ENCODE results near the gene ZKSCAN5. TPM values are rescaled to one million over a fixed set of nuclear protein-coding genes. Genes with fewer than 3 reads are reported as not detected.

Gene ZKSCAN5
- 24.6 and 26.2 TPM in 2 replicates for total RNA-seq (2014; rRNA removed; shearing (Covaris generic))
- 13.7 and 18.4 TPM in 2 replicates for polyA plus RNA-seq (2015; cell fraction: cytosol; rRNA removed)
- 8.4 and 14.3 TPM in 2 replicates for polyA plus RNA-seq (2015; cell fraction: nucleus; rRNA removed)

- peak; percentile 96 for DNase-seq (ENCODE audit: low read depth, low spot score)
- in situ Hi-C loops (cut with HindIII; ENCODE audit: low pct_unique_long_range_greater_than_20kb, low sequenced_read_pairs) = no loop called here
Observed at GRCh38 chr7:99504603-99505323, at the start of gene ZKSCAN5. Gene ZKSCAN5, plus strand, starts transcription at chr7:99504662. Its CDS starts 1,383 bp downstream, at chr7:99506045.

GRCh38 chr7:99455874-99456273 is 48.6 kb upstream of the ZKSCAN5 start:
- no peak for DNase-seq (ENCODE audit: low read depth, low spot score)
- in situ Hi-C loops (cut with HindIII; ENCODE audit: low pct_unique_long_range_greater_than_20kb, low sequenced_read_pairs) = no loop called here

GRCh38 chr7:99456288-99456687 is 48.2 kb upstream of the ZKSCAN5 start:
- no peak for DNase-seq (ENCODE audit: low read depth, low spot score)
- in situ Hi-C loops (cut with HindIII; ENCODE audit: low pct_unique_long_range_greater_than_20kb, low sequenced_read_pairs) = no loop called here

- no peak for DNase-seq (ENCODE audit: low read depth, low spot score)
- in situ Hi-C loops (cut with HindIII; ENCODE audit: low pct_unique_long_range_greater_than_20kb, low sequenced_read_pairs) = no loop called here
Observed at GRCh38 chr7:99457050-99457649, 47.3 kb upstream of the ZKSCAN5 start.

GRCh38 chr7:99457650-99458493 is 46.6 kb upstream of the ZKSCAN5 start:
- no peak for DNase-seq (ENCODE audit: low read depth, low spot score)
- in situ Hi-C loops (cut with HindIII; ENCODE audit: low pct_unique_long_range_greater_than_20kb, low sequenced_read_pairs) = no loop called here

GRCh38 chr7:99459087-99459486 is 45.4 kb upstream of the ZKSCAN5 start:
- in situ Hi-C loops (cut with HindIII; ENCODE audit: low pct_unique_long_range_greater_than_20kb, low sequenced_read_pairs) = no loop called here

GRCh38 chr7:99460651-99461050 is 43.8 kb upstream of the ZKSCAN5 start:
- no peak for DNase-seq (ENCODE audit: low read depth, low spot score)
- in situ Hi-C loops (cut with HindIII; ENCODE audit: low pct_unique_long_range_greater_than_20kb, low sequenced_read_pairs) = no loop called here

More at GRCh38 chr7:99459087-99459486, 45.4 kb upstream of the ZKSCAN5 start:
- peak; percentile 73 for DNase-seq (ENCODE audit: low read depth, low spot score)

DNA sequence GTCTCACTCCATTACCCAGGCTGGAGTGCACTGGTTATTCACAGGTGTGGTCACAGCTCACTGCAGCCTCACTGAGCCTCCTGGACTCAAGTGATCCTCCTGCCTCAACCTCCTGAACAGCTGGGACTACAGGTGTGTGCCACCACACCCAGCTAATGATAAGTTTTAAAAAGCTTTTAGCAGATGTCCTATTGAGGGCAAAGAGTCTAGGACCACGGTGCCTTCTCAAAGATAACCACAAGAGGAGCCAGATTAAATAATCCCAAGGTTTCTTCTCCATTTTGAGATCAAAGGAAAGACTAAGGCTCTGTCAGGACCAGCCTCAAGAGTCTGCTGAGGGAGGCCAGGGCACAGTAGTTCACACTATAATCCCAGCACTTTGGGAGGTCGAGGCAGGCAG is 43.2 kb upstream of the ZKSCAN5 start:
- DNase-seq (ENCODE audit: low read depth, low spot score) = no peak
- in situ Hi-C loops (cut with HindIII; ENCODE audit: low pct_unique_long_range_greater_than_20kb, low sequenced_read_pairs) = no loop called here

DNA sequence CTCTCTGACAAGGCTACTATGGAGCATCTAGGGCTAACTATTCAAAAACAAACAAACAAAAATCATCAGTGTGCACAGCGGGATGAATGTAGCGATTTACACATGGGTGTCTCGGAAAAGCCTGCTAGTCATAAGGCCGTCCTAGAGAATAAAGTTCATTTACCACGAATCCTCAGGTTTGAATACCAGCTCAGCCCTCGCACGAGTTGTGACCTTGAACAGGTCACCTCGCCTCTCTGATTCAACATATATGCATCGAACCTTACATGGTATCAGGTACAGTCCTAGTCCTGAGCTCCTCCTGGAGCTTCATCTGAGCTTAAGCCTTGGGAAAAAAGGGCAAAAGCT is 39.1 kb upstream of the ZKSCAN5 start:
- in situ Hi-C loops (cut with HindIII; ENCODE audit: low pct_unique_long_range_greater_than_20kb, low sequenced_read_pairs) = no loop called here
- no peak for DNase-seq (ENCODE audit: low read depth, low spot score)

DNA sequence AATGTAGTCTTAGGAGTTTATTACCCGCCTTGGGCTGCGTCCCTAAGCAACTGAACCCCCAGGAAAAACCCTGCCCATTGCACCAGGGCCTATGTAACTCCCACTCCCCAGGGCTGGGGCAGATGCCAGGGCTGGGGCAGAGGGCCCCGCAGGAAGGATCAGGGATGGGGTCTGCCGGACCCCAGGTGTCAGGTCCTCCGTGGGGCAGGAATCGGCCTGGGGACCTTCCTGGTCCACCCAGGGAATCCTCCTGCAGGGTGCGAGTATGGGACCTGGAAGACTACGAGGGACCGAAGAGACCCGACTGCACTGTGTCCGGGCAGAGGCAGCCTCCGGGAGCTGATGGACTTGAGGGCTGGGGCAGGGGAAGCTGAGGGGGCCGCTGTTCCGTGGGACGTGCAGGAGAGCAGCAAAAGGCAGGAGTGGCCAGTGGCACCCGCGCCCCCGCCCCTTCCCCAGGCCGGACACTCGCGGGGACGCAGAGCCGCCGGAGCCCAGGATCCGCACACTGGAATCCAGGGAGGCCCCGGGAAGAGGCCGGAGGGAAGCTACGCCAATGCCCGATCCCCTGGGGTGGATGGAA is 36.0 kb upstream of the ZKSCAN5 start:
- no peak for DNase-seq (ENCODE audit: low read depth, low spot score)
- in situ Hi-C loops (cut with HindIII; ENCODE audit: low pct_unique_long_range_greater_than_20kb, low sequenced_read_pairs) = no loop called here

- no peak for DNase-seq (ENCODE audit: low read depth, low spot score)
- in situ Hi-C loops (cut with HindIII; ENCODE audit: low pct_unique_long_range_greater_than_20kb, low sequenced_read_pairs) = no loop called here
Observed at GRCh38 chr7:99469381-99470065, 34.9 kb upstream of the ZKSCAN5 start.

GRCh38 chr7:99472561-99473314 is 31.7 kb upstream of the ZKSCAN5 start, which contains the start of gene ZNF789:
Gene ZNF789, plus strand, starts transcription at chr7:99472890. Its CDS starts 3,567 bp downstream, at chr7:99476457.
- in situ Hi-C loops (cut with HindIII; ENCODE audit: low pct_unique_long_range_greater_than_20kb, low sequenced_read_pairs) = no loop called here
- DNase-seq (ENCODE audit: low read depth, low spot score) = peak; percentile 98

DNA sequence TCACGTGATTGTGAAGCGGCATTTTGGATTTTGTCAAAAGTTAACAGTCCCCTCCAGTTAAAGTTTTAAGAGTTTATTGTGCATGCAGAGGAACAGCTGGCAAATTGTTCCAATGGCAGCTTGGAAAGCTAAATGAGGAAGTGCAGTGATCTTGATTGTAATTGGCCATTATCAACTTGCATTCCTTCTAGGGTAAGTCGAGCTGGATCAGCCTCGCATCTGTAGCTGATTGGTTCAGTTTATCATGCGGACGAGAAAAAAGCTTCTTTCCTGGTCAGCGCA is 31.2 kb upstream of the ZKSCAN5 start:
- in situ Hi-C loops (cut with HindIII; ENCODE audit: low pct_unique_long_range_greater_than_20kb, low sequenced_read_pairs) = no loop called here
- peak; percentile 81 for DNase-seq (ENCODE audit: low read depth, low spot score)

DNA sequence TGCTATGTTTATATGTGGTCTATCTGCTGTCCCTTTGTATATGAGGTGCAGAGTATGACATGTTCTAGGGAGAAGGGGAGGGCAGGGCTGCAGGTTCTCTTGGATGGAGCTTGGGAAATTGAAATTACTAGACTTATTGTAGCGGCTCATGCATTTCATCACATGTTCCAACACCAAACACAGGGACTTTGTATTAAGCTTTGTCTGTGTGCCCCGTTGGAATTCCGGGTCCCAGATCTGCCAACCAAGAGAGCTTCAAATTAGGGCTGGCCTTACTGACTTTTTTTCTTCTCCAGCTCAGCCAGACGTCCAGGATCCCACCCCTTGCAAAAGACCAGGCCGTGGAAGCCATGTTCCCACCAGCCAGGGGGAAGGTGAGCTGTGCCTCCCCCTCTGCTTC is 28.4 kb upstream of the ZKSCAN5 start:
- DNase-seq (ENCODE audit: low read depth, low spot score) = peak; percentile 94
- in situ Hi-C loops (cut with HindIII; ENCODE audit: low pct_unique_long_range_greater_than_20kb, low sequenced_read_pairs) = no loop called here

DNA sequence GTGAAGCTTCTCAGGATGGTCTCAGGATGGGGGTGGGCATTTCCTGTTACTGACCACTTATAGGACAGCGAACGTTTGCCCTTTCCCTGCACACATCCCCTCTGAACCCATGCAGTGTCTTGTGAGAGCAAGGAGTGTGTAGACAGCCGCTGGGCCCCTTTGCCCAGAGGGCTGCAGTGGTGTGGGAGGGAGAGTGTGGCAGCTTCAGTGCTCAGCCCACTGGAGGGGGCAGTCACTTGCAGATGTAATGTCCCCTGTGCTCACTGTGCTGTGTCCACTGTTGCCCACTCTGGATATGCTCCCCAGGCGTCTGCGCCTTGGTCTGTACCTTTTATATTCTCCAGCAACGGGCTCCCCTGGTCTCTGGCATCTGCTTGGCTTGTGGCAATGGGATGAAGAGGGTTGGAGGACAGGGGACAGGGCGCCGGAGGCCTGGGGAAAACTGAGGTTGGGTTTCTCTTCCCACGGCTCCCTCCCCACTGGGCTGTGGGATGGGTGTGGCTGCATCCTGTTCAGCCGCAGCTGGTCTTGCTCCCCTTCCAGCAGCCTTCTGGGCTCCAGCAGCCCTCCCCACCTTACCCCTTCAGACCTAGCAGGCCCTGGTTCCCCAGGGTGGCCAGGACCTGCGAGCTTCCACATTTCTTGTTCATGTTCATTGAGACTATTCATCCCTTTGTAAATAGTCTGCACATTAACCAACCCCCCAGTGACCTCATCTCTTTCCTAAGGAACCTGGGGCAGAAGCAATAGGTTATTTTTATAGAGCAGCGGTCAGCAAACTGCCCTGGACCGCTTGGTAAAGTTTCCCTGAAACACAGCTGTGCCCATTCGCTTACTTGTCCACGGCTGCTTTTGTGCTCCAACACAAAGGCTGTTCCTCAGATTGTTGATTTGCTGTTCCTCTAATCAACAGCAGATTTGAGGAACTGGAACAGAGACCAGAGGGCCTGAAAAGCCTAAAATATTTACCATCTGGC is 25.7 kb upstream of the ZKSCAN5 start:
- in situ Hi-C loops (cut with HindIII; ENCODE audit: low pct_unique_long_range_greater_than_20kb, low sequenced_read_pairs) = no loop called here
- no peak for DNase-seq (ENCODE audit: low read depth, low spot score)

DNA sequence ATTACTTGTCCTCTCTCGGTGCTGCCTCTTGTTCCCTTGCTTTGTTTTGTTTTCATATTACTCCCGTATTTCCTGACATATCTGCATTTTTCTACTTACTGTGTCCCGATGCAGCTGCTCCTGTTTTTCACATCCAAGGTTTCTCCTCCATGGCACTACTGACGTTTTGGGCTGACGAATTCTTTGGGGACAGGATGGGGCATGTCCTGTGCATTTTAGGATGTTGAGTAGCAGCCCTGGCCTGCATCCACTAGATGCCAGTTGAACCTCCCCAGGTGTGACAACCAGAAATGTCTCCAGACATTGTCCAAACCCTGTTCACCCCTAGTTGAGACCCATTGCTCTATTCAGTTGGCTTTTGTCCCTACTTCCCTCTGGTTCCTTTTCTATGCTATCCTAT is 19.4 kb upstream of the ZKSCAN5 start:
- in situ Hi-C loops (cut with HindIII; ENCODE audit: low pct_unique_long_range_greater_than_20kb, low sequenced_read_pairs) = no loop called here
- no peak for DNase-seq (ENCODE audit: low read depth, low spot score)
